Subcutaneous adipose tissue (tissue), 4 donors: ENCODE results near the gene TMEM39A. TPM values are rescaled to one million over a fixed set of nuclear protein-coding genes. Genes with fewer than 3 reads are reported as not detected.

ENCODE experiments used
- CTCF ChIP-seq: fragments of 450-650 bp; IDR thresholded peaks from one replicate; pipeline ENCODE4 v1.5.1; 2016; ENCODE audit warnings: low read depth, mild to moderate bottlenecking, control low read depth, antibody characterized with exemption, moderate library complexity
- total RNA-seq, 4 donors: library from RNA; depleted of rRNA; stranded (reverse); fragments of >200 nt; gene quantifications; one replicate each; pipeline ENCODE4 v1.1.0, GENCODE V29; 2016

TMEM39A gene
- total RNA-seq, 4 donors from 2014 or later, result 19.6 to 33.3 (median 30.0) TPM

- TF ChIP-seq CTCF, result no peak
These were observed 61.6 kb downstream of the TMEM39A start for GRCh38 chr3:119401503-119402440.

GRCh38 chr3:119401069-119401468 is 62.3 kb downstream of the TMEM39A start:
- TF ChIP-seq CTCF, result no peak

GRCh38 chr3:119400466-119400865 is 62.9 kb downstream of the TMEM39A start:
- TF ChIP-seq CTCF, result no peak

- TF ChIP-seq CTCF, result no peak
These were observed 66.5 kb downstream of the TMEM39A start for GRCh38 chr3:119396870-119397269.

GRCh38 chr3:119395923-119396358 is 67.5 kb downstream of the TMEM39A start:
- TF ChIP-seq CTCF, result no peak

GRCh38 chr3:119388577-119388976 is 74.8 kb downstream of the TMEM39A start:
- no peak for TF ChIP-seq CTCF

- no peak for TF ChIP-seq CTCF
These were observed 81.3 kb downstream of the TMEM39A start for GRCh38 chr3:119382134-119382533.
